Gastroesophageal sphincter (tissue), 4 donors: Measurements from ENCODE around the gene GLB1L2. TPM values are rescaled to one million over a fixed set of nuclear protein-coding genes. Genes with fewer than 3 reads are reported as not detected.

Experiments used
- total RNA-seq, 4 donors: library from RNA; depleted of rRNA; stranded (reverse); fragments of >200 nt; gene quantifications; one replicate each; pipeline ENCODE4 v1.1.0, GENCODE V29; 2016

The GLB1L2 gene
- total RNA-seq, 4 donors from 2014 or later, result 3.8 to 9.7 (median 8.6) TPM

Other genes with a start within 250 kb of the GLB1L2 start
- 10 to 100 TPM in 2 of 4 donors, 1 to 10 TPM in 2; 7.0 to 13.8 (median 11.4) TPM for gene NCAPD3, start 108.0 kb upstream of the GLB1L2 start, total RNA-seq
- 10 to 100 TPM; 27.6 to 56.4 (median 45.0) TPM for gene VPS26B, start 107.3 kb upstream of the GLB1L2 start, total RNA-seq
- gene THYN1, start 78.6 kb upstream of the GLB1L2 start, total RNA-seq, result 10 to 100 TPM; 54.0 to 74.4 (median 55.4) TPM
- gene ACAD8, start 78.4 kb upstream of the GLB1L2 start, total RNA-seq, result 10 to 100 TPM; 20.1 to 28.8 (median 22.3) TPM
- under 1 TPM in 1 of 4 donors, not detected in 3; 0.42 TPM for gene GLB1L3, start 55.6 kb upstream of the GLB1L2 start, total RNA-seq
- gene B3GAT1, start 80.3 kb downstream of the GLB1L2 start, total RNA-seq, result under 1 TPM; 0.08 to 0.52 (median 0.29) TPM